ENCODE measurements around the gene NAP1L4.

The NAP1L4 gene

DNA sequence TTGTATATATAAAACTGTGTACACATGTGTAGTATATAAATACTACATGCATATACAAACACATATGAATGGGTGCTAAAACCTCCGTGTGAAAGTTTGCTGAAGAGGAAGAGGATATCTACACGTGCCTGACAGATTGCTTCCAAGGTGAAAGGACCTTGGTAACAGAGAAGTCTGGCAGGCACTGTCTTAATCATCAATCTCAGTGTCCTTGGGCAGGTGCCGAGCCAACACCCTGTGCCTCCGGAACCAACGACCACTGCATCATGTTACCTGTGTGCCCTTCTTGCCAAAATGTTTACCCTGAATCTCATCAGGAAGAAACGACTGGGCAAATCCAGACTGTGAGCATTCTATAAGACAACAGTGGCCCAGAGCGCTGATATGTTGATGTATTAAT lies 15.0 kb downstream of the NAP1L4 start:
- no peak overlapping the region for H3K4me3 ChIP-seq (ENCODE audit: control insufficient read depth, low read depth, low read length)
- DNase-seq (ENCODE audit: low read depth), result no peak
- TF ChIP-seq, protein P1, sequence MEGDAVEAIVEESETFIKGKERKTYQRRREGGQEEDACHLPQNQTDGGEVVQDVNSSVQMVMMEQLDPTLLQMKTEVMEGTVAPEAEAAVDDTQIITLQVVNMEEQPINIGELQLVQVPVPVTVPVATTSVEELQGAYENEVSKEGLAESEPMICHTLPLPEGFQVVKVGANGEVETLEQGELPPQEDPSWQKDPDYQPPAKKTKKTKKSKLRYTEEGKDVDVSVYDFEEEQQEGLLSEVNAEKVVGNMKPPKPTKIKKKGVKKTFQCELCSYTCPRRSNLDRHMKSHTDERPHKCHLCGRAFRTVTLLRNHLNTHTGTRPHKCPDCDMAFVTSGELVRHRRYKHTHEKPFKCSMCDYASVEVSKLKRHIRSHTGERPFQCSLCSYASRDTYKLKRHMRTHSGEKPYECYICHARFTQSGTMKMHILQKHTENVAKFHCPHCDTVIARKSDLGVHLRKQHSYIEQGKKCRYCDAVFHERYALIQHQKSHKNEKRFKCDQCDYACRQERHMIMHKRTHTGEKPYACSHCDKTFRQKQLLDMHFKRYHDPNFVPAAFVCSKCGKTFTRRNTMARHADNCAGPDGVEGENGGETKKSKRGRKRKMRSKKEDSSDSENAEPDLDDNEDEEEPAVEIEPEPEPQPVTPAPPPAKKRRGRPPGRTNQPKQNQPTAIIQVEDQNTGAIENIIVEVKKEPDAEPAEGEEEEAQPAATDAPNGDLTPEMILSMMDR (IDR thresholded peaks at IDR 0.05; ENCODE audit: control insufficient read depth, insufficient read depth, low read depth, low read length, missing control alignments), result no peak

DNA sequence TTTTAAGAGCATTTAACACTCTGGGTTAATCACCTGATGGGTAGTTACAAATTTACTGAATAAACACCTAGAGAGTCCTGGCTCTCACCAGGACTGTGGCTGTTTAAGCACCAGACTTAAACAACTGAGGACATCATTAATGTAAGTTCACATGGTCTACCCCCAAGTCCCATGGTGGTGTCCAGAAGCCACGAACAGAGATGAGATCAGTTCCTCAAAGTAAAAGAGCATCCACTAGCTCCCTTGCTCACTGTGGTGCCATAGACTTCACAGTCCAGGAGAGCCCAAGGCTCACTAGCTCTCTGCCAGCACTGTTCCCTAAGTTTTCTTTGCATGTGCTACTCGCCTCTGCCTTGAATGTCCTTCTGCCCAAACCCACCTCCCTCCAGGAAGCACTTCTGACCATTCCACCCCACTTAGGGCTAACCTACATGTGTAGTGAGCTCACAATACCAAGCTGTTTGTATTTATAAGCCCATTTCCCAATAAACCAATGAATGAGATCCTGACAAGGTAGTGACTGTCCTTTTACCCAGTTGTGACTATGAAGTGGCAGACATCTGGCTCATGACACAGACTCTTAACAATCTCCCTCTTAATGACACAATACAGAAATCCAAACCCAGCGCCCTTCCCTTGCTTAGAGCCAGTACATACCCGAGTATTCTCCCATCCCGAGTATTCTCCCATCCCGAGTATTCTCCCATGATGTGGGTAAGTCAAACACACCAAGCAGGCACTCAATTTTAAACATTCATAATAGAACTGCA lies 15.7 kb downstream of the NAP1L4 start:
- H3K4me3 ChIP-seq (ENCODE audit: control insufficient read depth, low read depth, low read length), result no peak overlapping the region
- DNase-seq (ENCODE audit: low read depth), result no peak
- TF ChIP-seq, protein P1 (IDR thresholded peaks at IDR 0.05; ENCODE audit: control insufficient read depth, insufficient read depth, low read depth, low read length, missing control alignments), result no peak

DNA sequence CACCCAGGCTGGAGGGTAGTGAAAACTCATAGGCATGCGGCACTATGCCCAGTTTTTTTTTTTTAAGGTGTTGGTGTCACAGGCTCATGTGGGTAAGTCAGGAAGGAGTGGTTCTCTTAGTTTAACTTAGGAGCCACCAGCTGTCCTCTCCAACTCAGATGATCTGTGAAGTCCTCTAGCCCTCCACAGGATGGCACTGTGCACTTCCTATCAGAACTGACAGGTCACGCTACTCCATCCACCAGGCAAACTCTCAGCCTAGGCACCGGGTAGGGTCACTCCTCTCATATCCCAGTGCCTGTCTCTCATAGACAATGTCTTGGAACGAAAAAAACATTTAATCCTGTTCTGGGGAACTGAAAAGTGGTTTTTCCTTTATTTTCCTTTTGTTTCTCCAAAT lies 16.5 kb downstream of the NAP1L4 start:
- H3K4me3 ChIP-seq (ENCODE audit: control insufficient read depth, low read depth, low read length), result no peak overlapping the region
- DNase-seq (ENCODE audit: low read depth), result no peak
- TF ChIP-seq, protein P1 (IDR thresholded peaks at IDR 0.05; ENCODE audit: control insufficient read depth, insufficient read depth, low read depth, low read length, missing control alignments), result peak; percentile 46

DNA sequence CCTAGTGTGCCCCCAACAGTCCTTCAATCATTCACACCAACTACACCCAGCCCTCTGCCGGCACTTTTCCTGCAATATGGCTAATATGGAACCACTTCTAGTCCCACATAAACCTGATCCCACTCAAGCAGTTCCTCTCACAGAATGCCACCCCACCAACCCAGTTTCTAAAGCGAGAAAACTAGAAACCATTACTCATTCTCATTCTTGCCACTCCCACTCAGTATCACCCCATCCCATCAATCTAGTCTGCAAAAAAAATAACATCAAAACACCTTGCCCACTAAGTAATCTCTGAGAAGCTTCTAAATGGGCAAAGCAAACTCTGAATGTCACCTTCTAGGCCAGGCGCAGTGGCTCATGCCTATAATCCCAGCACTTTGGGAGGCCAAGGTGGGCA lies 17.9 kb downstream of the NAP1L4 start:
- no peak overlapping the region for H3K4me3 ChIP-seq (ENCODE audit: control insufficient read depth, low read depth, low read length)
- no peak for DNase-seq (ENCODE audit: low read depth)
- TF ChIP-seq, protein P1 (IDR thresholded peaks at IDR 0.05; ENCODE audit: control insufficient read depth, insufficient read depth, low read depth, low read length, missing control alignments), result no peak

DNA sequence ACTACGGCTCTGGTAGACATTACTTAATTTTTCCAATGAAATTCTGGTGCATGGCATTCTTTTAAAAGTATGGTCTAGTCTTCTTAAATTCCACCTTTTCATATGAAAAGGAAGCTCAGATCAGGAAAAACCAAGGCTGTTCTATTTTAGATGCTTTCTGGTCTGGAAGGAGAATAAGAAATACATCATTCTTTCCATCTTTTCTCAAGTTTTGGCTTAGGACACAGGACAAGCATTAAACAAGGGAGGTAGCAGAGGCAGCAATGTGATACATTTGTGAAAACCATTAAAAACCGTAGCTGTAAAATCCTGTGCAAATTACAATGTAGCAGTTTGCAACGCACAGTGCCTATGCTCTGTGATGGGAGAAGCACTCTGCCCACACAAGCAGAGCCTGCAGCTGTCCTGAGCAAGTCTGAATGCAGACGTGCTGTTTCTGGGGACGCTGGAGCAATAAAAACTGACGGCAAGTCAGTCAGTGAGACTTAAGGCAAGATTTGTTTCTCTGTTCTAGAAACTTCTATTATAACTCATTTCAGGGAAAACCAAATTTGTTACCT lies 23.7 kb downstream of the NAP1L4 start:
- DNase-seq (ENCODE audit: low read depth), result no peak
- H3K4me3 ChIP-seq (ENCODE audit: control insufficient read depth, low read depth, low read length), result no peak overlapping the region
- TF ChIP-seq, protein P1 (IDR thresholded peaks at IDR 0.05; ENCODE audit: control insufficient read depth, insufficient read depth, low read depth, low read length, missing control alignments), result no peak

- TF ChIP-seq, protein P1 (IDR thresholded peaks at IDR 0.05; ENCODE audit: control insufficient read depth, insufficient read depth, low read depth, low read length, missing control alignments), result no peak
- no peak overlapping the region for H3K4me3 ChIP-seq (ENCODE audit: control insufficient read depth, low read depth, low read length)
- DNase-seq (ENCODE audit: low read depth), result no peak
Measured at GRCh38 chr11:2964782-2965181, 27.3 kb downstream of the NAP1L4 start.

Data from AG09309 (cell line).